ENCODE measurements around the gene SLC35F3. TPM values are rescaled to one million over a fixed set of nuclear protein-coding genes. Genes with fewer than 3 reads are reported as not detected.

The SLC35F3 gene
- total and polyA plus RNA-seq, 9 of the 15 experiments (the other 6 are each of a cell fraction or from before 2014, with no cell fraction given) = 0.04 to 0.07 (median 0.04) TPM; not detected in 6

DNA sequence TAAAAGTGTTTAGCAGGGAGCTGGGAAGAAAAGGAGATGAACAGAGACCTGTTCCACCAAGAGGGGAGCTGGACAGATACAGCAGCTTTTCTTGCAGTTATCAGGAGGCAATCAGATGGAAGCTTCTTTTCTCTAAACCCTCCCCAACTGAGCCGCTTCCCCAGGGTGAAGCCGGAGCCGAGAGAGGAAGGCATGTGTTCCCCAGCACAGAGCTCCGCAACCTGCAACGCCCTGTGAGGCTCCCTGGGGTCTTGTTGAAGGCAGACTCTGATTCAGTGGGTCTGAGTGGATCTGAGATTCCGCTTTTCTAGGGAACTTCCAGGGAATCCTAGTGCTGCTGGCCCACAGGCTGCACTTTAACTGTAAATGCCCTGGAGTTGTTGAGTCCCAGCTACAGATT is 329.7 kb downstream of the SLC35F3 start:
- no peak for ATAC-seq
- Histone ChIP-seq H3K9me1 (ENCODE audit: control insufficient read depth, insufficient read depth, low read length) (no peaks in the 10 kb centered on the region), H3K9ac (ENCODE audit: insufficient read depth in 1 of 2, low read depth in 2 of 2, low read length in 2 of 2) (no peak overlapping the region), H3K4me3 (no peak overlapping the region), H3K27ac (ENCODE audit: extremely low read depth, low read depth, low read length) (no peak overlapping the region), H3K79me2 (ENCODE audit: control insufficient read depth, insufficient read depth, low read length) (no peaks in the 10 kb centered on the region), H3K36me3 (ENCODE audit: control insufficient read depth, insufficient read depth, low read length) (no peaks in the 10 kb centered on the region), H3K4me1 (replicated peaks in 1 of 2; ENCODE audit: control insufficient read depth in 2 of 2, insufficient read depth in 2 of 2, low read length in 2 of 2) (peaks cover 0 to 10% of the 10 kb centered on the region in 2 experiments; a peak in 4 of 5 replicates), H3K27me3 (ENCODE audit: control insufficient read depth in 2 of 2, insufficient read depth in 2 of 2, low read length in 2 of 2) (peaks cover 23 to 35% of the 10 kb centered on the region in 2 experiments; a peak in 4 of 5 replicates), H4K20me1 (replicated peaks; ENCODE audit: control insufficient read depth, insufficient read depth, low read length) (0 out of 2 replicates have a peak, but pooled peaks cover 4% of the 10 kb centered on the region), H2AFZ (ENCODE audit: low read depth, low read length) (no peak overlapping the region), H3K4me2 (ENCODE audit: insufficient read depth, low read length) (no peak overlapping the region), H3K9me3 (replicated peaks; ENCODE audit: control insufficient read depth, insufficient read depth, low read depth, low read length) (no peaks in the 10 kb centered on the region)
- TF ChIP-seq, protein P1, sequence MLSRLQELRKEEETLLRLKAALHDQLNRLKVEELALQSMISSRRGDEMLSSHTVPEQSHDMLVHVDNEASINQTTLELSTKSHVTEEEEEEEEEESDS (CRISPR knock-in tag; IDR thresholded peaks at IDR 0.05) = no peak
- TF ChIP-seq, protein P2, sequence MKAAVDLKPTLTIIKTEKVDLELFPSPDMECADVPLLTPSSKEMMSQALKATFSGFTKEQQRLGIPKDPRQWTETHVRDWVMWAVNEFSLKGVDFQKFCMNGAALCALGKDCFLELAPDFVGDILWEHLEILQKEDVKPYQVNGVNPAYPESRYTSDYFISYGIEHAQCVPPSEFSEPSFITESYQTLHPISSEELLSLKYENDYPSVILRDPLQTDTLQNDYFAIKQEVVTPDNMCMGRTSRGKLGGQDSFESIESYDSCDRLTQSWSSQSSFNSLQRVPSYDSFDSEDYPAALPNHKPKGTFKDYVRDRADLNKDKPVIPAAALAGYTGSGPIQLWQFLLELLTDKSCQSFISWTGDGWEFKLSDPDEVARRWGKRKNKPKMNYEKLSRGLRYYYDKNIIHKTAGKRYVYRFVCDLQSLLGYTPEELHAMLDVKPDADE (conservative IDR thresholded peaks at IDR 0.05; ENCODE audit: control insufficient read depth, low read depth, low read length) = no peak
- TF ChIP-seq PHB2 (IDR thresholded peaks at IDR 0.05; ENCODE audit: low read depth) (no peak), ATF1 (CRISPR knock-in tag; IDR thresholded peaks at IDR 0.05) (no peak), ATF1 (tag; IDR thresholded peaks at IDR 0.05) (no peak), CBX8 (IDR thresholded peaks at IDR 0.05; ENCODE audit: borderline replicate concordance, extremely low read depth, low read depth, low read length, poor library complexity, severe bottlenecking) (no peak), ZNF75A (CRISPR knock-in tag; IDR thresholded peaks at IDR 0.05) (no peak)
- TF ChIP-seq, protein P3, sequence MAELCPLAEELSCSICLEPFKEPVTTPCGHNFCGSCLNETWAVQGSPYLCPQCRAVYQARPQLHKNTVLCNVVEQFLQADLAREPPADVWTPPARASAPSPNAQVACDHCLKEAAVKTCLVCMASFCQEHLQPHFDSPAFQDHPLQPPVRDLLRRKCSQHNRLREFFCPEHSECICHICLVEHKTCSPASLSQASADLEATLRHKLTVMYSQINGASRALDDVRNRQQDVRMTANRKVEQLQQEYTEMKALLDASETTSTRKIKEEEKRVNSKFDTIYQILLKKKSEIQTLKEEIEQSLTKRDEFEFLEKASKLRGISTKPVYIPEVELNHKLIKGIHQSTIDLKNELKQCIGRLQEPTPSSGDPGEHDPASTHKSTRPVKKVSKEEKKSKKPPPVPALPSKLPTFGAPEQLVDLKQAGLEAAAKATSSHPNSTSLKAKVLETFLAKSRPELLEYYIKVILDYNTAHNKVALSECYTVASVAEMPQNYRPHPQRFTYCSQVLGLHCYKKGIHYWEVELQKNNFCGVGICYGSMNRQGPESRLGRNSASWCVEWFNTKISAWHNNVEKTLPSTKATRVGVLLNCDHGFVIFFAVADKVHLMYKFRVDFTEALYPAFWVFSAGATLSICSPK (IDR thresholded peaks at IDR 0.05; ENCODE audit: borderline replicate concordance) = no peak
- TF ChIP-seq, protein P4, sequence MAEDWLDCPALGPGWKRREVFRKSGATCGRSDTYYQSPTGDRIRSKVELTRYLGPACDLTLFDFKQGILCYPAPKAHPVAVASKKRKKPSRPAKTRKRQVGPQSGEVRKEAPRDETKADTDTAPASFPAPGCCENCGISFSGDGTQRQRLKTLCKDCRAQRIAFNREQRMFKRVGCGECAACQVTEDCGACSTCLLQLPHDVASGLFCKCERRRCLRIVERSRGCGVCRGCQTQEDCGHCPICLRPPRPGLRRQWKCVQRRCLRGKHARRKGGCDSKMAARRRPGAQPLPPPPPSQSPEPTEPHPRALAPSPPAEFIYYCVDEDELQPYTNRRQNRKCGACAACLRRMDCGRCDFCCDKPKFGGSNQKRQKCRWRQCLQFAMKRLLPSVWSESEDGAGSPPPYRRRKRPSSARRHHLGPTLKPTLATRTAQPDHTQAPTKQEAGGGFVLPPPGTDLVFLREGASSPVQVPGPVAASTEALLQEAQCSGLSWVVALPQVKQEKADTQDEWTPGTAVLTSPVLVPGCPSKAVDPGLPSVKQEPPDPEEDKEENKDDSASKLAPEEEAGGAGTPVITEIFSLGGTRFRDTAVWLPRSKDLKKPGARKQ (CRISPR knock-in tag; IDR thresholded peaks at IDR 0.05) = no peak
- FAIRE-seq = no peak
- ChIA-PET POLR2A (interaction anchor here (2.1 kb wide), 1 partner anchor 26 kb away, joined by 5 read pairs; no protein-coding TSS in a partner anchor), CTCF (ENCODE audit: low intra/inter-chr PET ratio) (no interaction called here)
- BruUV-seq (replicated peaks) = no TSS peak
- in situ Hi-C loops (cut with MboI) (no loop called here), intact Hi-C loops (cut with micrococcal nuclease) (no loop called here)
- DNase-seq (ENCODE audit: extremely low read depth in 1 of 4, low spot score in 3 of 4) = no peak
- WGBS (ENCODE audit: insufficient coverage, low coverage, missing lambda C conversion rate) = 4% methylated on average over 6 of the region's 6 CpGs

Data from K562 (cell line).